A673 (cell line): Measurements from ENCODE around the gene FRMD6.
"Not testable (repeated sequence)": the region's sequence is repeated elsewhere in the genome, so short reads cannot be mapped to it uniquely, and the experiment has no call there.

Source experiments
- CTCF ChIP-seq: fragments of 300-800, 200-600 bp; sonication (generic); conservative IDR thresholded peaks from 2 replicates; pipeline ENCODE4 v1.5.1; 2017; ENCODE audit warnings: low read depth, mild to moderate bottlenecking, antibody characterized with exemption, low read length, moderate library complexity, mixed read lengths
- EZH2 ChIP-seq: fragments of 200-600 bp; sonication (generic); IDR thresholded peaks from 2 replicates; pipeline ENCODE4 v1.6.1; 2017; ENCODE audit warnings: borderline replicate concordance, low read depth, mild to moderate bottlenecking, mixed read lengths, antibody characterized with exemption, low read length; ENCODE audit not compliant: poor library complexity, severe bottlenecking

- TF ChIP-seq EZH2, CTCF: not testable (repeated sequence)
Observed at GRCh38 chr14:51765726-51766125, 114.0 kb downstream of the FRMD6 start.
